Stimulated activated naive B cell treated with anti-CD40 and anti-IgM and Interleukin-4, amounts not matched to agents 10 μg/mL and 1 μg/mL and 100 μg/mL, for 72 hours (primary cell): Measurements from ENCODE around the gene POLR2A.
"Not testable (repeated sequence)": the region's sequence is repeated elsewhere in the genome, so short reads cannot be mapped to it uniquely, and the experiment has no call there.

Source experiments
- ATAC-seq, 2 donors: fragments of 150-1000 bp; cut with Tn5 transposase; replicated peaks; 2 replicates each; pipeline ENCODE4 v1.10.0; 2021; ENCODE audit warnings: moderate library complexity in 1 of 2
- DNase-seq: peaks from one replicate; pipeline ENCODE4 v3.0.0; 2021
- H3K27ac Mint-ChIP-seq: one replicate; pipeline ENCODE4 v1.8.0; 2022; ENCODE audit warnings: mild to moderate bottlenecking, mixed read lengths
- H3K27me3 Mint-ChIP-seq, 2 donors: one replicate each; pipeline ENCODE4 v1.8.0; 2022; ENCODE audit warnings: mixed read lengths in 2 of 2
- H3K36me3 Mint-ChIP-seq, 2 donors: one replicate each; pipeline ENCODE4 v1.8.0; 2022; ENCODE audit warnings: mixed read lengths in 2 of 2, mild to moderate bottlenecking in 1 of 2
- H3K4me1 Mint-ChIP-seq, 2 donors: one replicate each; pipeline ENCODE4 v1.8.0; 2022; ENCODE audit warnings: mixed read lengths in 2 of 2, mild to moderate bottlenecking in 1 of 2
- H3K4me3 Mint-ChIP-seq, 2 donors: one replicate each; pipeline ENCODE4 v1.8.0; 2022; ENCODE audit warnings: mild to moderate bottlenecking in 2 of 2, mixed read lengths in 2 of 2, moderate library complexity in 1 of 2
- H3K9me3 Mint-ChIP-seq, 2 donors: one replicate each; pipeline ENCODE4 v1.8.0; 2022; ENCODE audit warnings: mixed read lengths in 2 of 2, mild to moderate bottlenecking in 1 of 2

Gene POLR2A

DNA sequence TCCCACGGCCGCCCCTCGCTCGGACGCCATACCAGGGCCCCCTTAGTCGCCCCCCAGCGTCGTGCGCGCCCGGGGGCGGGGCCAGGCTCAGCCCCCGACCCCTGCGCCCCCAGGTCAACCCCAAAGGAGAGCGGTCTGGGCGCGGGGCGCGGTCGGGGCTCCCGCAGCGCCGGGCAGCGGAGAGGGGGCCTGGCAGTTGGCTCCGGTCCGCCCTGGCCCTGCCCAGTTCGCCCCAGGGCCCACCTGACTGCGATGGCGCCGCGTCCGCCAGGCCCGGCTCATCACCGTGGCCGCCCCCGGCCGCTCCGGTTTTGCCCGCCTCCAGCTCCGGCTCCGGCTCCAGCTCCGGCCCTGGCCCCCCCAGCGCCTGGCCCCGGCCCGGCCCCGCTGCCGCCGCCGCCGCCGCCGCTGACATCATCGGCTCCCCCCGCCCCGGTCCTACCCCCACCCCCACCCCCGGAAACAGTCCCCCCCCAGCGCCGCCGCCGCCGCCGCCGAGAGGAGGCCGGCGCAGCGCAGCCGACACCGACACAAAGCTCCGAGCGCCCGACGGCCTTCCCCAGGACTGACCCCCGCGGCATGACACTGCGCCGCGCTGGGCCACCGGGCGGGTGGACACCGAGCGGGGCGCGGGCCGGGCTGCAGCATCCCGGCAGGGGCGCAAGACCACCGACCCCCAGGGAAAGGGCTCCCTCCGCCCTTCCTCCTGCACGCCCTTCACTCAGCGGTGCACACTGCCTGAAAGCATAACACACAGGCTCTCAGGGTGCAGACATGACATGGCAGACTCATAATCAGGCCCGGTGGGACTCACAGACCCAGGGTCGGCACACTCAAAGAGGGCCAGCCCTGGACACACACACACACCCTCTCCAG, 4.7 kb upstream of the POLR2A start, which contains the start of gene ZBTB4:
ZBTB4 (minus strand) TSS at position 419 of the 876 bp plus-strand sequence. CDS start 12,830 bp downstream, outside the sequence.
- H3K27ac Mint-ChIP-seq, result peak within 1 kb of the TSS; percentile 93
- H3K9me3 Mint-ChIP-seq, result no peaks in the 10 kb centered on the region
- no peaks in the 10 kb centered on the region for H3K27me3 Mint-ChIP-seq
- peak; percentile 29 for DNase-seq
- peaks cover 51 to 70% of the 10 kb centered on the region in 2 donors for H3K4me1 Mint-ChIP-seq
- peaks cover 6 to 7% of the 10 kb centered on the region in 2 donors for H3K36me3 Mint-ChIP-seq
- ATAC-seq, result peak; percentile 12 to 19
- H3K4me3 Mint-ChIP-seq, result peak within 1 kb of the TSS; percentile 88 to 93

DNA sequence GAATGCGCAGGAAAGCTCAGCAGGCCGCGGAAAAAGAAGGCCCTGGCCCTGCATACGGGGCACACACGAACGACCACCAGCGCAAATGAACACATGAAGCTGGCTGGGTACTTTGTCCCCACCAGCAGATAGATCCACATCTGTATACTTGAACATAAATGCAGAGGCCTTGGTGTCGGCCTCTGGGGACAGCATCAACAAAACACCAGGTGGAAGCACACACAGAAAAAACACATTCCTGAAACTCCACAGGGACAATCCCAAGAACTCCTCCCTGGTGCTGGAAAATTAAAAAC, 4.1 kb upstream of the POLR2A start:
- Mint-ChIP-seq H3K4me1 (peaks cover 55 to 76% of the 10 kb centered on the region in 2 donors), H3K4me3 (peak overlapping the region; percentile 87 to 93), H3K27me3 (no peaks in the 10 kb centered on the region), H3K9me3 (no peaks in the 10 kb centered on the region), H3K36me3 (peaks cover 11 to 13% of the 10 kb centered on the region in 2 donors), H3K27ac (peak overlapping the region; percentile 93)
- ATAC-seq (no peak), DNase-seq (no peak)

DNA sequence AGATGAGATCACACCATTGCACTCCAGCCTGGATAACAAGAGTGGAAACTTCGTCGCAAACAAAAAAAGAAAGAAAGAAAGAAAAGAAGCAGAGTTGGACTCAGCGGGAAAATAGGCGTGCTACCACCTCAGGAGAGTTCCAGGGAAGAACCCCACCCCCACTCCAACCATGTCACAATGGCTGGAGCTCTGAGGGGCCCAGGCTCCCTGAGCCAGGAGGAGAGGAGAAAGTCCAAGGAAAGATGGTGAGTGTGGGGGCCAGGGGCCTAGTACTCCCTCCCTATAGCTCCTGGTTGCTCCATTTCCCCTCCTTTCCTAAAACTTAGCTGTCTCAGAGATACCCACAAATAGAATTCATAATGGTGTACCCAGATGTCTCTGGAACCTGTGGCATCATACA, 2.9 kb upstream of the POLR2A start, which contains the start of gene SLC35G6:
SLC35G6 (plus strand) TSS at position 172 of the 400 bp plus-strand sequence; CDS start at position 243, 71 bp downstream.
- not testable (repeated sequence) for ATAC-seq, DNase-seq, H3K27me3 Mint-ChIP-seq, H3K9me3 Mint-ChIP-seq
- Mint-ChIP-seq H3K36me3 (peaks cover 11 to 21% of the 10 kb centered on the region in 2 donors), H3K27ac (peak within 1 kb of the TSS; percentile 100), H3K4me1 (peaks cover 58 to 81% of the 10 kb centered on the region in 2 donors), H3K4me3 (peak within 1 kb of the TSS; percentile 99 to 100)

DNA sequence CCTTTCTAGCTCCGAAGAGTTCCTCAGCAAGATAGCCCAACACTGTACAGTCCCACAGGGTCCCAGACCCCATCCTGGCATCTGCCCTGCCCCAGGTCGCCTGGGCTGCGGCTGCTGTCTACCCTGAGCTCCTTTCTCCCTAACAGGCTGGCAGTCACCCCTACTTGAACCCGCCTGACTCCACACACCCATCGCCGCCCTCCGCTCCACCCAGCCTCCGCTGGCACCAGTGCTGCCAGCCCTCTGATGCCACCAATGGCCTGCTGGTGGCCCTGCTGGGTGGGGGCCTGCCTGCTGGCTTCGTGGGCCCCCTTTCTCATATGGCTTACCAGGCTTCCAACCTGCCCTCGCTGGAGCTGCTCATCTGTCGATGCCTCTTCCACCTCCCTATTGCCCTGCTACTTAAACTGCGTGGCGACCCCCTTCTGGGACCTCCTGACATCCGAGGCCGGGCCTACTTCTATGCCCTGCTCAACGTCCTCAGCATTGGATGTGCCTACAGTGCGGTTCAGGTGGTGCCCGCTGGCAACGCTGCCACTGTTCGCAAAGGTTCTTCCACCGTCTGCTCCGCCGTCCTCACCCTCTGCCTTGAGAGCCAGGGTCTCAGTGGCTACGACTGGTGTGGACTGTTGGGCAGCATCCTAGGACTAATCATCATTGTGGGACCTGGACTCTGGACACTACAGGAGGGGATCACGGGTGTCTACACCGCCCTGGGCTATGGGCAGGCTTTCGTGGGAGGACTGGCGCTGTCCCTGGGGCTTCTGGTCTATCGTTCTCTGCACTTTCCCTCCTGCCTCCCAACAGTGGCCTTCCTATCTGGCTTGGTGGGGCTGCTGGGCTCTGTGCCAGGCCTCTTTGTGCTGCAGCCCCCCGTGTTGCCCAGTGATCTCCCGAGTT, 2.1 kb upstream of the POLR2A start:
- not testable (repeated sequence) for ATAC-seq, DNase-seq, H3K9me3 Mint-ChIP-seq, H3K27me3 Mint-ChIP-seq
- H3K27ac Mint-ChIP-seq, result peak overlapping the region; percentile 100
- H3K4me1 Mint-ChIP-seq, result peaks cover 58 to 81% of the 10 kb centered on the region in 2 donors
- H3K4me3 Mint-ChIP-seq, result peak overlapping the region; percentile 99 to 100
- peaks cover 14 to 18% of the 10 kb centered on the region in 2 donors for H3K36me3 Mint-ChIP-seq

DNA sequence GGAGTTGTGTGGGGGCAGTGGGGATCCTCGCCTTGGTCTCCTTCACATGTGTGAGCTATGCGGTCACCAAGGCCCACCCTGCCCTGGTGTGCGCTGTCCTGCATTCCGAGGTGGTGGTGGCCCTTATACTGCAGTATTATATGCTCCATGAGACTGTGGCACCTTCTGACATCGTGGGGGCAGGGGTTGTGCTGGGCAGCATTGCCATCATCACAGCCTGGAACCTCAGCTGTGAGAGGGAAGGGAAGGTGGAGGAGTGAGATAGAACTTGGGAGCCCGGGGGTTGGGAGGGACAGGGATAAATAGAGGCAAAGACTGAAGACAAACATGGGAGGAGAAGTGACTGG, 1.5 kb upstream of the POLR2A start:
- DNase-seq, H3K9me3 Mint-ChIP-seq, ATAC-seq, H3K27me3 Mint-ChIP-seq: not testable (repeated sequence)
- Mint-ChIP-seq H3K36me3 (peaks cover 19 to 24% of the 10 kb centered on the region in 2 donors), H3K4me3 (peak overlapping the region; percentile 99 to 100), H3K27ac (peak overlapping the region; percentile 100), H3K4me1 (peaks cover 58 to 81% of the 10 kb centered on the region in 2 donors)

DNA sequence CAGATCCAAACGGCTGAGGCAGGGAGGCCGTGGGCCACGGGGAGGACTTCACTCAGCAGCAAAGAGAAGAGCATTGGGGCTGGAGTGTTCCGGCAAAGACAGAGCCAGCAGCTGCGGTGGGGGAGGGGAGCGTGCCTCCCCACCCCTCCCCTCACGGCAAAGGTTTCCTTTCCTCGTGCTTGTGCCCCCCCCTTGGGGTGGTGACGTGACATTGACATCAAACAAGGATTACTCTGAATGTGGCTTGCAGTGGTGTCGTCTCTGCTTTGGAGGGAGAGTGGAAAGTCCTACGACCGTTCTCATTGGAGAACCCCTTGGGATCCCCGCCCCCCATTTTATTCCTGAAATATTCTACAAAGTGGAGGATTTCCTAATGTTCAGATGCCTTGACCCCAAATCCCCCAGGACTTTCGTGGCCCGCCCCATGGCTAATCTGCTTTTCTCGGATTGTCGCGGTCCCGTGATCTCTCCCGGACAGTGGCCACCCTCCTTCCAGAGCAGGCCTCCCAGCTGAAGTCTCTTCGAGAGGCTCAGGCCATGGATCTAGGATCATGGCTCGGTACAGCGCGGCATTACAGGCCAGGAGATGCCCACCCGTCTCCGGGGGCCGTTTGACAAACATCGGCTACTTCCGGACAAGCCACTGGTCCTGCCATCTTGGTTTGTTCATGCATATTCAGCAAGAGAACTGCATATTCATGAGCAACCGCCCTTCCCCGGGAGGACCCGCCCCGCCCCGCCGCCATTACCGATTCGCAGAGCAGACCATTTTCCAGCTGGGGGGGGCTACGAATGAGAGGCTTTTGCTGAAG, 705 bp upstream of the POLR2A start:
- peaks cover 53 to 81% of the 10 kb centered on the region in 2 donors for H3K4me1 Mint-ChIP-seq
- ATAC-seq, result peak; percentile 66 to 70
- H3K9me3 Mint-ChIP-seq, result no peaks in the 10 kb centered on the region
- peaks cover 20 to 27% of the 10 kb centered on the region in 2 donors for H3K36me3 Mint-ChIP-seq
- H3K4me3 Mint-ChIP-seq, result peak overlapping the region; percentile 99 to 100
- peak overlapping the region; percentile 100 for H3K27ac Mint-ChIP-seq
- no peaks in the 10 kb centered on the region for H3K27me3 Mint-ChIP-seq
- DNase-seq, result peak; percentile 87

DNA sequence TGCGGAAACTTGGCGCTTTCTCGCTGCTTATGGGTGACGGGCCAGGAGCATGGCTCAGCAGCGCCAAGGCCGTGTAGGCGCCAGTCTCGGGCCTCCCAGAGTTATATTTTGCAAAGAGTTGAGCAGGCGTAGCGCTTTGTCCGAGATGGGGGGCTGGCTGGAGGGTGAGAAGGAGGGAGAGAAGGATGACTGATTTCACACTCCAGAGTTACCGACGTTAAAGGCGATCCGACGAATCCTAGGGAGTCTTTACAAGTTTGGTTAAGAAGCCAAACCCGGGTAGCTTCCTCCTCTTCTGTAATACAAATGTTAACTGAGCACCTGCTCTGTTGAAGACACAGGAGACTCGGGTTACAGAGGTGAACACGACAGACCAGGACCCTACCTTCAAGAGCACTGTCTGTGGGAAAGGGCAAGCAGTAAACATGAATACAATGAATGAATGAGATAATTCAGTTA, 782 bp downstream of the POLR2A start:
- Mint-ChIP-seq H3K4me3 (peak overlapping the region; percentile 99 to 100), H3K27ac (peak overlapping the region; percentile 100), H3K27me3 (no peaks in the 10 kb centered on the region), H3K4me1 (peaks cover 58 to 87% of the 10 kb centered on the region in 2 donors), H3K9me3 (no peaks in the 10 kb centered on the region), H3K36me3 (peaks cover 25 to 38% of the 10 kb centered on the region in 2 donors)
- no peak for ATAC-seq
- no peak for DNase-seq

DNA sequence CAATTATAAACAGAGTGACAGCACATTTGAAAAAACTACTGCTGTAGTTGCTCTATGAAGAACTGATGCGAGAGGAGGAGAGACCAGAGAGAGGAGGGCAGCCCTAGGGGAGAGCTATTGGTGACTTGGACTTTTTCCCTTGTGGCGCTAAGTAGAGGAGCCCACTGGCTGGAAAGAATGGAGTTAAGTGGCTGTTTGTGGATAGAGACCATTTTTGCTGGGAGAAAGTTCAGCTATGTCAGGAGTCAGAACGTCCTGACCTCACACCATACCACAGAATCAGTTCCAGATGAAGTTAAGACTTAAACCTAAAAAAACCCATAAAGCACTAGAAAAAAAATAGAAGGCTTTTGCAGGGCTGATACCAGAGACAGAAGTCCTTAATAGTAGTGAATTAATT, 2.0 kb downstream of the POLR2A start:
- Mint-ChIP-seq H3K27ac (peak overlapping the region; percentile 86), H3K4me3 (peak overlapping the region; percentile 73 to 100), H3K4me1 (peaks cover 60 to 87% of the 10 kb centered on the region in 2 donors), H3K36me3 (peaks cover 32 to 45% of the 10 kb centered on the region in 2 donors), H3K9me3 (no peaks in the 10 kb centered on the region), H3K27me3 (no peaks in the 10 kb centered on the region)
- DNase-seq, result no peak
- ATAC-seq, result no peak

DNA sequence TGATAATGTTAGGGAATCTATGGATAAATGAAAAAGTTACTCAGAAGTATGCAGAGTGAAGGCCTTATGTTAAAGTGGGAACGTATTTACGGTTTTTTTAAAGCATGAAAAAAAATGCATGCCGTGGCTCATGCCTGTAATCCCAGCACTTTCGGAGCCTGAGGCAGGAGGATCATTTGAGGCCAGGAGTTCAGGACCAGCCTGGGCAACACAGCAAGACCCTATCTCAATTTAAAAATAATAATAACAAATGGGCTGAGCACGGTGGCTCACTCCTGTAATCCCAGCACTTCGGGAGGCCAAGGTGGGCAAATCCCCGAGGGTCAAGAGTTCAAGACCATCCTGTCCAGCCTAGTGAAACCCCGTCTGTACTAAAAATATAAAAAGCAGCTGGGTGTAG, 6.0 kb downstream of the POLR2A start:
- DNase-seq, result no peak
- Mint-ChIP-seq H3K9me3 (no peaks in the 10 kb centered on the region), H3K27ac (no peak overlapping the region), H3K36me3 (peaks cover 32 to 64% of the 10 kb centered on the region in 2 donors), H3K4me3 (no peak overlapping the region), H3K4me1 (peaks cover 53 to 84% of the 10 kb centered on the region in 2 donors), H3K27me3 (no peaks in the 10 kb centered on the region)
- no peak for ATAC-seq

DNA sequence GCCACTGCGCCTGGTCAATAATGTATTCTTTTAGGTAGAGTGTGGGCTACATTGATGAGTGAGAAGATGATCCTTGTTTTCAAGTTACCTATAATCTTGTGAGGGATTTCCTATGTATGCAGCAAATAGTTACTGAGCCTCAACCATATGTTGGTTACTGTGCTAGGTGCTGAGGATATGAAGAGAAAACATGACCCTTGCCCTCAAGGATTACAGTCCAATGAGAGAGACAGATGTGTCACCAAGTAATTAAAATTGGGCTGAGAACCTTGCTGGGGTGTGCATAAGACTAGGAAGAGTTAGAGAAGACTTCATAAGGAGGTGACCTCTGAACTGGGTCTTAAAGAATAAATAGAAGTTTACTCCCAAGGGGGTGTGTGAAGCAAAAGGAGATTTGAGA, 7.4 kb downstream of the POLR2A start:
- Mint-ChIP-seq H3K27me3 (no peaks in the 10 kb centered on the region), H3K9me3 (no peaks in the 10 kb centered on the region), H3K4me1 (peaks cover 45 to 71% of the 10 kb centered on the region in 2 donors)

DNA sequence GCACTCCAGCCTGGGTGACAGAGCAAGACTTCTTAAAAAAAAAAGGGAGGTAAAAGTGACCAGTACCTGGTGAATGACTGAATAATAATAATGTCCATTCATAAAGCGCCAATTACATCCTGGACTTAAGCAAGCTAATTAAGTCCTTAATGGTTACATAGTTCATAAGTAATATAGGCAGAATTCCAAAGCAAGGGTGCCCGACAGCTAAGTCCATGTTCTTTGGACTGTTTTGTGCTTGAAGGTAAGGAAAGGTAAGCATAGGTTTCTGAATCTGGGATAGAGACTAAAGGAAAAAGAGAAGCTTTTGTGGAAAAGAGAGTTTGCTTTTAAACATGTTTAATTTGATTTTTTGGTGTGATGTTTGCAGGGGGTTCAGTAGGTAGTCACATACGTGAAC, 9.8 kb downstream of the POLR2A start:
- peaks cover 34 to 67% of the 10 kb centered on the region in 2 donors for H3K36me3 Mint-ChIP-seq
- no peak overlapping the region for H3K4me3 Mint-ChIP-seq
- no peaks in the 10 kb centered on the region for H3K27me3 Mint-ChIP-seq
- no peak for DNase-seq
- ATAC-seq, result no peak
- H3K4me1 Mint-ChIP-seq, result peaks cover 30 to 47% of the 10 kb centered on the region in 2 donors
- H3K9me3 Mint-ChIP-seq, result no peaks in the 10 kb centered on the region
- H3K27ac Mint-ChIP-seq, result peak overlapping the region; percentile 7

More for the DNA sequence above, 7.4 kb downstream of the POLR2A start:
- no peak for DNase-seq
- Mint-ChIP-seq H3K36me3 (peaks cover 33 to 68% of the 10 kb centered on the region in 2 donors), H3K4me3 (no peak overlapping the region), H3K27ac (peak overlapping the region; percentile 52)
- no peak for ATAC-seq

DNA sequence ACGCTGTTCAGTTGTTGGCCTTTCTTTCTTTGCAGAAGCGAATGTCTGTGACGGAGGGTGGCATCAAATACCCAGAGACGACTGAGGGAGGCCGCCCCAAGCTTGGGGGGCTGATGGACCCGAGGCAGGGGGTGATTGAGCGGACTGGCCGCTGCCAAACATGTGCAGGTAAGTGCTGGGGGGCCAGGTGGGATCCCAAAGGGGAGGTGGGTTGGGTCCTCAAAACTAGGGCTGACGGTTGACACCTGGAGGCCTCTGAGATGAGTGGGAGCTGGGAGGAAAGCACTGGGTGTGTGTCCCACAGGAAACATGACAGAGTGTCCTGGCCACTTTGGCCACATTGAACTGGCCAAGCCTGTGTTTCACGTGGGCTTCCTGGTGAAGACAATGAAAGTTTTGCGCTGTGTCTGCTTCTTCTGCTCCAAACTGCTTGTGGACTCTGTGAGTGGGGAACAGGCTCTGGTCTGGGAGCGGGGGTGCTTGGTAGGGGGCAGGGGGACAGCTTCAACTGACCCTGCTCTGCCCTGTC, 11.8 kb downstream of the POLR2A start:
- H3K9me3 Mint-ChIP-seq, result no peaks in the 10 kb centered on the region
- peaks cover 39 to 65% of the 10 kb centered on the region in 2 donors for H3K36me3 Mint-ChIP-seq
- DNase-seq (no peak), ATAC-seq (no peak)
- no peaks in the 10 kb centered on the region for H3K27me3 Mint-ChIP-seq
- peak overlapping the region; percentile 79 for H3K27ac Mint-ChIP-seq
- peaks cover 19 to 30% of the 10 kb centered on the region in 2 donors for H3K4me1 Mint-ChIP-seq
- no peak overlapping the region for H3K4me3 Mint-ChIP-seq

DNA sequence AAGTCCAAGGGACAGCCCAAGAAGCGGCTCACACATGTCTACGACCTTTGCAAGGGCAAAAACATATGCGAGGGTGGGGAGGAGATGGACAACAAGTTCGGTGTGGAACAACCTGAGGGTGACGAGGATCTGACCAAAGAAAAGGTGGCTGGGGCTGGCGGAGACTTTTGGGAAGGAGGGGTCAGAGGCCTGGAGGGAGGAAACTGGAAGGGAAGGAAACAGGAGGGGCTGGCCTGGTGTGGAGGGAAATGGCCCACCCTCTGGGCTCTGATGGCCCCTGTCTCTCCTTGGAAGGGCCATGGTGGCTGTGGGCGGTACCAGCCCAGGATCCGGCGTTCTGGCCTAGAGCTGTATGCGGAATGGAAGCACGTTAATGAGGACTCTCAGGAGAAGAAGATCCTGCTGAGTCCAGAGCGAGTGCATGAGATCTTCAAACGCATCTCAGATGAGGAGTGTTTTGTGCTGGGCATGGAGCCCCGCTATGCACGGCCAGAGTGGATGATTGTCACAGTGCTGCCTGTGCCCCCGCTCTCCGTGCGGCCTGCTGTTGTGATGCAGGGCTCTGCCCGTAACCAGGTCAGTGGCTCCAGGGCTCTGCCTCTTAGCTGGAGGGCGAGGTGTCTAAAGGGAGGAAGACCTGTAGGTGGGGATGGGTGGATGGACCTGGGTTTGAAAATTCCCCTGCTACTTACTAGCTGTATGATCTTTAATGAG, 12.5 kb downstream of the POLR2A start:
- Mint-ChIP-seq H3K4me3 (no peak overlapping the region), H3K27ac (peak overlapping the region; percentile 79), H3K9me3 (no peaks in the 10 kb centered on the region), H3K36me3 (peaks cover 45 to 67% of the 10 kb centered on the region in 2 donors), H3K4me1 (peaks cover 16 to 24% of the 10 kb centered on the region in 2 donors), H3K27me3 (no peaks in the 10 kb centered on the region)
- ATAC-seq (no peak), DNase-seq (no peak)
